ENCODE measurements around the gene ZNF605.
"Not testable (repeated sequence)": the region's sequence is repeated elsewhere in the genome, so short reads cannot be mapped to it uniquely, and the experiment has no call there.

ZNF605 gene

DNA sequence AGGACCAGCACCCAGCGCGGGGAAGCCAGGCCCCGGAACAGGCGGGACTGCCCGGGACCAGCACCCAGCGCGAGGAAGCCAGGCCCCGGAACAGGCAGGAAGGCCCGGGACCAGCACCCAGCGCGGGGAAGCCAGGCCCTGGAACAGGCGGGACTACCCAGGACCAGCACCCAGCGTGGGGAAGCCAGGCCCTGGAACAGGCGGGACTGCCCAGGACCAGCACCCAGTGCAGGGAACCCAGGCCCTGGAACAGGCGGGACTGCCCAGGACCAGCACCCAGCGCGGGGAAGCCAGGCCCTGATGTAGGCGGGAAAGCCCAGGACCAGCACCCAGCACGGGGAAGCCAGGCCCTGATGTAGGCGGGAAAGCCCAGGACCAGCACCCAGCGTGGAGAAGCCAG, 81.5 kb downstream of the ZNF605 start:
- H3K4me3 Mint-ChIP-seq; H3K27me3 Mint-ChIP-seq; H3K27ac Mint-ChIP-seq (ENCODE audit: low read depth); ATAC-seq (replicated peaks; ENCODE audit: extremely low read depth, poor library complexity, severe bottlenecking); H3K9me3 Mint-ChIP-seq; DNase-seq (ENCODE audit: low spot score in 2 of 2): not testable (repeated sequence)
- Mint-ChIP-seq H3K36me3 (ENCODE audit: insufficient read depth) (peaks cover 54% of the 10 kb centered on the region), H3K4me1 (peaks cover 11% of the 10 kb centered on the region)

GRCh38 chr12:132874175-132874574, 81.9 kb downstream of the ZNF605 start:
- Mint-ChIP-seq H3K9me3 (no peaks in the 10 kb centered on the region), H3K36me3 (ENCODE audit: insufficient read depth) (peaks cover 52% of the 10 kb centered on the region), H3K4me1 (peaks cover 9% of the 10 kb centered on the region), H3K27me3 (no peaks in the 10 kb centered on the region), H3K4me3 (no peak overlapping the region), H3K27ac (ENCODE audit: low read depth) (no peak overlapping the region)
- DNase-seq (ENCODE audit: low spot score in 2 of 2) (no peak), ATAC-seq (replicated peaks; ENCODE audit: extremely low read depth, poor library complexity, severe bottlenecking) (no peak)

- Mint-ChIP-seq H3K36me3 (ENCODE audit: insufficient read depth) (peaks cover 50% of the 10 kb centered on the region), H3K4me3 (no peak overlapping the region), H3K4me1 (peaks cover 9% of the 10 kb centered on the region), H3K27me3 (no peaks in the 10 kb centered on the region), H3K27ac (ENCODE audit: low read depth) (no peak overlapping the region), H3K9me3 (no peaks in the 10 kb centered on the region)
- DNase-seq (ENCODE audit: low spot score in 2 of 2) (no peak), ATAC-seq (replicated peaks; ENCODE audit: extremely low read depth, poor library complexity, severe bottlenecking) (no peak)
Observed at GRCh38 chr12:132873724-132874123, 82.4 kb downstream of the ZNF605 start.

DNA sequence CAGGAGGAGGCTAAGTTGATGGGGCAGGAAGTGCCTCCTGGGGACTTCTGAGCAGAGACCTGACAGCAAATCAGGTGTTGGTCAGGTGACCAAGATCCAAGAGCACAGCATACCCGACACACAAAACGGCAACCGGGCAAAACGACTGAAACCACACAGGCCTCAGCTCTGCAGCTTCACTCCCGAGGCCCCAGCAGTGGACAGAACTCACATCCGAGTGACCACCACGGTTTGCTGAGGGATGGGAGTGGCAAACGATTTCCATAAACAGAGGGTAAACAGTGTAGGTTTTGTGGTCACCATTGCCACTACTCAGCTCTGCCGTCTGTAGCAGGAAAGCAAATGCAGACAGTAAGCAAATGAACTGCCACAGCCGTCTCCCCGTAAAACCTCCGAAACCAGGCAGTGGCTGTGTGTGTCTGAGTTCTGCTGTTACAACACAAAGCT, 83.1 kb downstream of the ZNF605 start:
- H3K4me1 Mint-ChIP-seq, result peaks cover 9% of the 10 kb centered on the region
- H3K36me3 Mint-ChIP-seq (ENCODE audit: insufficient read depth), result peaks cover 52% of the 10 kb centered on the region
- peak; percentile 75 for ATAC-seq (replicated peaks; ENCODE audit: extremely low read depth, poor library complexity, severe bottlenecking)

DNA sequence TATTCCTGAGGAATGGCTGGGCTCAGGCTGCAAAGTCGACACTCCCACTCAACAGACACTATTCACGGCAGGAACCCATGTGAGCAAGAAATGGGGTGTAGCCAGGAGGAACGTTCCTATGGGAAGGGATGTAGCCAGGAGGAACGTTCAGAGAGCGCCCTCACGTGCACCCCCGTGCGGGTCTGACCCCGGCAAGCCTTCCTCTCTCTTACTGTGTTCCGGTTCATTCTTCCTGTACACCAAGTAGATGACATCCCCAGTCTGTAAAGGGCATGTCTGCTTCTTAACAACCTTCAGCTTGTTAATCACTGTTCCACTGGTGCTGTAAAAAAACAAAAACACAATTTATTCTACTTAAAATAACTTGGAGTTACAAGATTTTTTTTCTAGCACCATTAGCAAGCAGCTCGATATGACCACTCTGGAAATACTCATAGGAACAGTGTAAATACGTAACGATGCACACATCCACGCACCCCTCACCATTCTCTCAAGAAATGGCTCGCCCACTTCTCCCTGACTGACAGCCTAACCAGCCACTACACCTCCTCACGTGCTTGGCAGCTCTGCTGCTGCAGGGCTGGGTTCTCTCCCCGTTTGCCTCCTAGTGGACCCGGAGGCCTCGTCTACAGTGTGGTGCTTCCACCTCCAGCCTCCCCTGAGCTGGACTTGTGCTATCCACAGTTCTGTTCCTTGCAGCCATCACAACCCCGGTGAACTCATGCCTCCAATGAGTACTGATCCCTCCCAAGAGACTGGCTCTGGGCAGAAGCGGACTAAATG, 83.8 kb downstream of the ZNF605 start:
- H3K4me1 Mint-ChIP-seq, result peaks cover 10% of the 10 kb centered on the region
- no peak for ATAC-seq (replicated peaks; ENCODE audit: extremely low read depth, poor library complexity, severe bottlenecking)
- no peaks in the 10 kb centered on the region for H3K27me3 Mint-ChIP-seq
- H3K9me3 Mint-ChIP-seq, result no peaks in the 10 kb centered on the region
- DNase-seq (ENCODE audit: low spot score in 2 of 2), result no peak
- peak overlapping the region; percentile 53 for H3K27ac Mint-ChIP-seq (ENCODE audit: low read depth)
- peak overlapping the region; percentile 34 for H3K4me3 Mint-ChIP-seq
- peaks cover 55% of the 10 kb centered on the region for H3K36me3 Mint-ChIP-seq (ENCODE audit: insufficient read depth)

More for the DNA sequence above, 83.1 kb downstream of the ZNF605 start:
- Mint-ChIP-seq H3K4me3 (peak overlapping the region; percentile 34), H3K27ac (ENCODE audit: low read depth) (peak overlapping the region; percentile 53), H3K9me3 (no peaks in the 10 kb centered on the region), H3K27me3 (no peaks in the 10 kb centered on the region)
- DNase-seq (ENCODE audit: low spot score in 2 of 2), result no peak

DNA sequence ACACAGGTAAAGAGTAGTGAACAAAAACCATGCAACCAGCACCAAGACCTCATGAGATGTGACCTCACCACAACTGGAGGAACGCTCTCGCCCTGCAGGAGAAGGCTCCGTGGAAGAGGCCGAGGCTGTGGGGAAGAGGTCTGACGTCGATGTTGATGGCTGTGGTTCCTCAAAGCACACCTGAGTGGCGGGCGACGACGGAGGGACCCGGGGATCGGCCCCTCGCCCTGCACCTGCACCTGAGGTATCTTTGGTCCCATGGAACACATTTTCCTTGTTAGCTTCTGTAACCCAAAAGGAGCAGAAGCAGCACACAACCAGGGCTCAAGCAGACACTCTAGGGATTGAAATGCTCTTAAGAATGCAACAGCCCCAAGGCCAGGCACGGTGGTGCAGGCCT, 86.6 kb downstream of the ZNF605 start:
- Mint-ChIP-seq H3K27ac (ENCODE audit: low read depth) (no peak overlapping the region), H3K9me3 (no peaks in the 10 kb centered on the region), H3K4me3 (no peak overlapping the region), H3K4me1 (peaks cover 16% of the 10 kb centered on the region), H3K27me3 (no peaks in the 10 kb centered on the region), H3K36me3 (ENCODE audit: insufficient read depth) (peaks cover 47% of the 10 kb centered on the region)
- no peak for ATAC-seq (replicated peaks; ENCODE audit: extremely low read depth, poor library complexity, severe bottlenecking)
- DNase-seq (ENCODE audit: low spot score in 2 of 2), result no peak

Measured in central memory CD8-positive, alpha-beta T cell (primary cell).